ENCODE measurements around the gene NDOR1.

NDOR1 gene

GRCh38 chr9:137221506-137222111 is 16.1 kb downstream of the NDOR1 start:
- DNase-seq, result no peak

GRCh38 chr9:137222190-137223077 is 16.9 kb downstream of the NDOR1 start, which contains the start of gene RNF208:
Gene RNF208, minus strand, starts transcription at chr9:137222240. Its CDS starts 1,028 bp downstream, at chr9:137221212.
- no peak for DNase-seq

GRCh38 chr9:137223078-137223970 is 17.8 kb downstream of the NDOR1 start:
- peak; percentile 99 to 100 for DNase-seq

GRCh38 chr9:137224830-137225694 is 19.6 kb downstream of the NDOR1 start, which contains the start of gene CYSRT1:
Gene CYSRT1, plus strand, starts transcription at chr9:137225174. Its CDS starts 448 bp downstream, at chr9:137225622.
- peak in 1 of 2 donors; percentile 21 for DNase-seq

GRCh38 chr9:137225699-137226331 is 20.3 kb downstream of the NDOR1 start:
- no peak for DNase-seq

GRCh38 chr9:137226338-137227053 is 21.0 kb downstream of the NDOR1 start:
- DNase-seq, result no peak

GRCh38 chr9:137227054-137227852 is 21.8 kb downstream of the NDOR1 start, which contains the start of gene RNF224:
Gene RNF224, plus strand, starts transcription at chr9:137227502. Its CDS starts 834 bp downstream, at chr9:137228336.
- DNase-seq, result peak; percentile 29 to 79

- no peak for DNase-seq
Measured at GRCh38 chr9:137227853-137228505, 22.5 kb downstream of the NDOR1 start.

- DNase-seq, result no peak
Measured at GRCh38 chr9:137228506-137228967, 23.0 kb downstream of the NDOR1 start.

- no peak for DNase-seq
Measured at GRCh38 chr9:137228968-137229896, 23.7 kb downstream of the NDOR1 start.

GRCh38 chr9:137229903-137230704 is 24.6 kb downstream of the NDOR1 start:
- no peak for DNase-seq

- no peak for DNase-seq
Measured at GRCh38 chr9:137230705-137231371, 25.3 kb downstream of the NDOR1 start, which contains the start of gene SLC34A3. Gene SLC34A3, plus strand, starts transcription at chr9:137230901. Its CDS starts 802 bp downstream, at chr9:137231703.

GRCh38 chr9:137231372-137232039 is 26.0 kb downstream of the NDOR1 start:
- DNase-seq, result no peak

- DNase-seq, result no peak
Measured at GRCh38 chr9:137232101-137232500, 26.6 kb downstream of the NDOR1 start.

- DNase-seq, result no peak
Measured at GRCh38 chr9:137232510-137232909, 27.0 kb downstream of the NDOR1 start.
